ENCODE results near the gene CUL9.

CUL9 gene

GRCh38 chr6:43170417-43170930 lies 11.5 kb upstream of the CUL9 start:
- H3K9me3 Mint-ChIP-seq = no peaks in the 10 kb centered on the region
- H3K27ac Mint-ChIP-seq = peak overlapping the region; percentile 92 to 95
- H3K4me3 Mint-ChIP-seq = peak overlapping the region; percentile 91 to 95
- no peak for ATAC-seq
- no peaks in the 10 kb centered on the region for H3K27me3 Mint-ChIP-seq
- DNase-seq = no peak
- H3K4me1 Mint-ChIP-seq = peaks cover 46% of the 10 kb centered on the region

- peak; percentile 99 for DNase-seq
- peak; percentile 80 for ATAC-seq
- Mint-ChIP-seq H3K4me3 (peak within 1 kb of the TSS; percentile 91 to 95), H3K27me3 (no peaks in the 10 kb centered on the region), H3K9me3 (no peaks in the 10 kb centered on the region), H3K4me1 (peaks cover 52% of the 10 kb centered on the region), H3K27ac (peak within 1 kb of the TSS; percentile 95 to 96)
Measured at GRCh38 chr6:43170931-43171706, 10.9 kb upstream of the CUL9 start, which contains the start of gene SRF. Gene SRF, plus strand, starts transcription at chr6:43171269. Its CDS starts 388 bp downstream, at chr6:43171657.

GRCh38 chr6:43171707-43172103 lies 10.3 kb upstream of the CUL9 start:
- H3K27me3 Mint-ChIP-seq = no peaks in the 10 kb centered on the region
- peak overlapping the region; percentile 91 to 95 for H3K4me3 Mint-ChIP-seq
- DNase-seq (peak; percentile 43 to 67), ATAC-seq (peak; percentile 6)
- peak overlapping the region; percentile 69 to 96 for H3K27ac Mint-ChIP-seq
- H3K4me1 Mint-ChIP-seq = peaks cover 56% of the 10 kb centered on the region
- H3K9me3 Mint-ChIP-seq = no peaks in the 10 kb centered on the region

- Mint-ChIP-seq H3K4me1 (peaks cover 56% of the 10 kb centered on the region), H3K4me3 (peak overlapping the region; percentile 81 to 87), H3K27me3 (no peaks in the 10 kb centered on the region), H3K27ac (peak overlapping the region; percentile 31 to 96), H3K9me3 (no peaks in the 10 kb centered on the region)
- ATAC-seq (no peak), DNase-seq (peak; percentile 56 to 70)
Measured at GRCh38 chr6:43172104-43173007, 9.6 kb upstream of the CUL9 start.

DNA sequence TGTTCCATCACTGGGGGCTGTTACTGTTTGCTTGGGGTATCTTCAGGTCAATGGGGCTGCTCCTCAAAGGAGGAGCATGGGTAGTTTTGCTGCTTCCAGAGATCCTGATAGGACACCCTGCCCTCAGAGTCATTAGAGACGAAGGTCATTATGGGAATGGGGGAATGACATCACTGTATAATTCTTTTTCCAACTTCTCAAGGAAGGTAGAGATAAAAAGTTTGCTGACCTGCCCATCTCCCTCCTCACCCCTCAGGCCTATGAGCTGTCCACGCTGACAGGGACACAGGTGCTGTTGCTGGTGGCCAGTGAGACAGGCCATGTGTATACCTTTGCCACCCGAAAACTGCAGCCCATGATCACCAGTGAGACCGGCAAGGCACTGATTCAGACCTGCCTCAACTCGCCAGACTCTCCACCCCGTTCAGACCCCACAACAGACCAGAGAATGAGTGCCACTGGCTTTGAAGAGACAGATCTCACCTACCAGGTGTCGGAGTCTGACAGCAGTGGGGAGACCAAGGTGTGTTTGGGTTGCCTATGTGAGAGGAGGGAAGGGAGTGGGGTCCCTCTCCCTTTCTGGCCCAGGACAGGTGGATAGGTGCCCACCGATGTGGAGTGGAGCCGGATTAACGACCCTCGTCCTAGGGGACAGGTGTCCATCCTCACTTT lies 8.3 kb upstream of the CUL9 start:
- peaks cover 56% of the 10 kb centered on the region for H3K4me1 Mint-ChIP-seq
- H3K27ac Mint-ChIP-seq = peak overlapping the region in 1 of 2 donors; percentile 79
- ATAC-seq (peak; percentile 1), DNase-seq (no peak)
- no peaks in the 10 kb centered on the region for H3K9me3 Mint-ChIP-seq
- peak overlapping the region; percentile 81 to 87 for H3K4me3 Mint-ChIP-seq
- H3K27me3 Mint-ChIP-seq = no peaks in the 10 kb centered on the region

DNA sequence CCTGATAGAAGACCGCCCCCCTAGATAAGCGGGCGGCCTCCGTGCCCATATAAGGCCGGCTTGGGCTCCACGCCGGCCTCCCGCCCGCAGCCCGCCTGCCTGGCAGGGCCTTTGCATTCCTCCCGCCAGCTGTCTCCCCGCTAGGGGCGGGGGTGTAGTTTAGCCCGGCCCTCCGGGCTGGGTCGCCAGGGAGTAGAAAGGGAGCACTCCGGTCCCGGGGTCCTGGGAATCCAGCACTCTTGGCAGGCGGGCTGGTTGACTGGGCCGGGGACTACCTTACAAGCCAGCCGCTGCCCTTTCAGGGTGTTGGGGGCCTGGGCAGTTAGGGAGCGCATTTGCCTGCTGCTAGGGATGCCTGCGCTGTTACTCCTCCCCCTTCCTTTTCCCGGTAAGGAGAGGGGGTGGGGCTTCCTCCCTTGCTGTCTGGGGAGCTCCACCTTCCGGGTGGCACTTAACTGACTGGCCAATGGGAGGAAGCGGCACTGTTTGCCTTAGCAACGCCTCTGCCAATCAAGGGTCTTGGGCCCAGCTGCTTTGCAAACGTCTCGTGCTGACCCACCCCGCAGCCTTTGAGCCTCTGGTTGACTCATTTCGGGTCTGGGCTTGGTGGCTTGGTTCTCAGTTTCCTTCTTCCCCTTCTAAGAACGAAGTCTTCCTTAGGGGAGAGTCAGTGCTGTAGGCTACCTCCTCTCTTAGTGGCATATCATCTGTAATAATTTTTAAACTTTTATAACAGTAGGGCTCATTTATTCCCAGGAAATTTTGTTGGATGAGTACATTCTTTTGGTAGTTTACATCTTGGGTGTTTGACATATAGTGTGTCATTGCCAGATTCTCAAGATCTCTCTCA lies 7.5 kb upstream of the CUL9 start:
- Mint-ChIP-seq H3K27ac (peak overlapping the region; percentile 85 to 96), H3K4me1 (peaks cover 56% of the 10 kb centered on the region), H3K9me3 (no peaks in the 10 kb centered on the region), H3K4me3 (peak overlapping the region; percentile 81 to 87), H3K27me3 (no peaks in the 10 kb centered on the region)
- ATAC-seq (peak; percentile 81), DNase-seq (peak; percentile 89 to 98)

DNA sequence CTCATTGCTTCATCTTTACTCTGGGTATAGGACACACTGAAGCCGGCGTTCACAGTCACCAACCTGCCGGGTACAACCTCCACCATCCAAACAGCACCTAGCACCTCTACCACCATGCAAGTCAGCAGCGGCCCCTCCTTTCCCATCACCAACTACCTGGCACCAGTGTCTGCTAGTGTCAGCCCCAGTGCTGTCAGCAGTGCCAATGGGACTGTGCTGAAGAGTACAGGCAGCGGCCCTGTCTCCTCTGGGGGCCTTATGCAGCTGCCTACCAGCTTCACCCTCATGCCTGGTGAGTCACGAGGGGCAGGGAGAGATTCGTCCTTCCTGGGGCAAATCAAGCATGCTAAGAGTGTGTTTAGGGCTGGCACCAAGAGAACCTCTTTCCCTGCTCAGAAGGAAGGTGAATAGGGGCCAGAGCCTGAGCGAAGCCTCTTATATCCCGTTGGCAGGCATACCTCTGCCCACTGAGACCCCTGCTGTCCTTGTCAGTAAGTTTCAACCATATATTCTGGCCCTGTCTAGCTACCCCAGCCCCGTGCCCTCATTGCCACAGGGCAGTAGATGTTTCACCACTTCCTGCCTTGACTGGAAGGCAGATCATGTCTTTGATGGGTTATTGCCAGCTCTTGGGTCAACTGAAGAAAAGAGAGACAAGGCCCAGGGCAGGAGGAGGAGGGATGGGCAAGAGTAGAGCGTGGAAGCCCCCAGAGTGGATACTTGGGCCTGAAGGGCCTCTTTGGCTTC lies 6.1 kb upstream of the CUL9 start:
- H3K4me3 Mint-ChIP-seq = no peak overlapping the region
- peak overlapping the region; percentile 19 to 92 for H3K27ac Mint-ChIP-seq
- no peaks in the 10 kb centered on the region for H3K27me3 Mint-ChIP-seq
- H3K4me1 Mint-ChIP-seq = peaks cover 49% of the 10 kb centered on the region
- H3K9me3 Mint-ChIP-seq = no peaks in the 10 kb centered on the region
- DNase-seq = no peak
- no peak for ATAC-seq

DNA sequence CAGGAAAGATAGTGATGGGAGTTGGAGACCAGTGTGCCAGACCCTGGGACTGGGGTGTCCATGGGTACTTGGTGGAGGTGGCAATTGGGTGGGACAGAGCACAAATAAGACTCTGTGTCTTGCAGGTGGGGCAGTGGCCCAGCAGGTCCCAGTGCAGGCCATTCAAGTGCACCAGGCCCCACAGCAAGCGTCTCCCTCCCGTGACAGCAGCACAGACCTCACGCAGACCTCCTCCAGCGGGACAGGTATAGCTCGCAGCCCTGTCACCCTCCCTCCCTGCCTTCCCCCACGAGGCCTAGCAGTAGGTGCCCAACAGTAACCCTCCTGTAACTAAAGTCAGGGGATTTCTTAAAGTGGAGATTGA lies 5.6 kb upstream of the CUL9 start:
- Mint-ChIP-seq H3K27ac (peak overlapping the region; percentile 19 to 92), H3K4me3 (no peak overlapping the region), H3K27me3 (no peaks in the 10 kb centered on the region), H3K9me3 (no peaks in the 10 kb centered on the region), H3K4me1 (peaks cover 52% of the 10 kb centered on the region)
- no peak for DNase-seq
- ATAC-seq = no peak

DNA sequence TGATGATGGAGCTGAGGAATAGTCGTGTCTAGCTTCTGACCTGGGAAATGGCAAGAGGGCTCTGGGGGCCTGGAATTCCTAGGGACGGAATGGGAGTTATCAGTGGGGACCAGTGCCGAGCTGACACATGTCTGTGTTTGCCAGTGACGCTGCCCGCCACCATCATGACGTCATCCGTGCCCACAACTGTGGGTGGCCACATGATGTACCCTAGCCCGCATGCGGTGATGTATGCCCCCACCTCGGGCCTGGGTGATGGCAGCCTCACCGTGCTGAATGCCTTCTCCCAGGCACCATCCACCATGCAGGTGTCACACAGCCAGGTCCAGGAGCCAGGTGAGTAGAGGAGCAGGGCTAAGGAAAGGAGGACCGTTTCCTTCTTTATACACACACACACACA lies 3.8 kb upstream of the CUL9 start:
- H3K9me3 Mint-ChIP-seq = no peaks in the 10 kb centered on the region
- H3K4me3 Mint-ChIP-seq = no peak overlapping the region
- H3K27ac Mint-ChIP-seq = no peak overlapping the region
- ATAC-seq = no peak
- no peak for DNase-seq
- H3K4me1 Mint-ChIP-seq = peaks cover 51% of the 10 kb centered on the region
- no peaks in the 10 kb centered on the region for H3K27me3 Mint-ChIP-seq

GRCh38 chr6:43178951-43179830 lies 2.8 kb upstream of the CUL9 start:
- Mint-ChIP-seq H3K27me3 (no peaks in the 10 kb centered on the region), H3K27ac (peak overlapping the region in 1 of 2 donors; percentile 86), H3K4me1 (peaks cover 51% of the 10 kb centered on the region), H3K9me3 (no peaks in the 10 kb centered on the region), H3K4me3 (no peak overlapping the region)
- no peak for DNase-seq
- ATAC-seq = no peak

DNA sequence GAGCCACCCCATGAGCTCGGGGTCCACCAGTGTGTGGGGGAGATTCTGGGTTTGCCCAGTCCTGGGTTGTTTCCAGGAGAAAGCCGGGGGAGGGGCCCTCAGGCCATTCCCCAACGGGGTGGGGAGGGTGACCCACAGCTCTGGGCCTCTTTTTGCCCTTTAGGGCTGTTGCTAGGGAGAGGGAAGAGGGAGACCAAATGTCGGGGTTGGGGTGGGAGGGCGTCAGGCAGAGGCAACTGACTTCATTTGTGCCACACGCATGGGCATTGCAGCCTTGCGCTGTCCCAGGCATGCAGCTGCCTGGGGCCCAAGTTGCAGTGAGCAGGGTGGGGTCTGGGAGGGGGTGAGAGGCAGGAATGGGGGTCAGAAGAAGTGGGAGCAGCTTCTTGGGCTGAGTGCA lies 1.9 kb upstream of the CUL9 start:
- no peaks in the 10 kb centered on the region for H3K27me3 Mint-ChIP-seq

GRCh38 chr6:43180985-43181384 lies 1.0 kb upstream of the CUL9 start:
- DNase-seq = no peak
- Mint-ChIP-seq H3K9me3 (no peaks in the 10 kb centered on the region), H3K4me1 (peaks cover 49% of the 10 kb centered on the region)

More for the DNA sequence above, 1.9 kb upstream of the CUL9 start:
- no peak overlapping the region for H3K4me3 Mint-ChIP-seq
- no peak overlapping the region for H3K27ac Mint-ChIP-seq
- DNase-seq = no peak
- peaks cover 51% of the 10 kb centered on the region for H3K4me1 Mint-ChIP-seq
- ATAC-seq = no peak
- H3K9me3 Mint-ChIP-seq = no peaks in the 10 kb centered on the region

GRCh38 chr6:43181621-43181941 lies 415 bp upstream of the CUL9 start:
- Mint-ChIP-seq H3K27ac (peak overlapping the region; percentile 47 to 71), H3K4me3 (peak overlapping the region; percentile 94), H3K4me1 (peaks cover 49% of the 10 kb centered on the region), H3K27me3 (no peaks in the 10 kb centered on the region), H3K9me3 (no peaks in the 10 kb centered on the region)
- DNase-seq = no peak
- no peak for ATAC-seq

More at GRCh38 chr6:43180985-43181384, 1.0 kb upstream of the CUL9 start:
- Mint-ChIP-seq H3K4me3 (peak overlapping the region; percentile 94), H3K27me3 (no peaks in the 10 kb centered on the region), H3K27ac (peak overlapping the region in 1 of 2 donors; percentile 6)
- no peak for ATAC-seq

Data from stimulated activated naive CD8-positive, alpha-beta T cell treated with anti-CD3 and anti-CD28 coated beads, Interleukin-15, amount 100 ng/mL, for 72 hours (primary cell).